ENCODE measurements around the gene GPC6. TPM values are rescaled to one million over a fixed set of nuclear protein-coding genes. Genes with fewer than 3 reads are reported as not detected.

Gene GPC6
- total and polyA plus RNA-seq, 4 donors, result 5.9 to 29.1 (median 18.2) TPM

DNA sequence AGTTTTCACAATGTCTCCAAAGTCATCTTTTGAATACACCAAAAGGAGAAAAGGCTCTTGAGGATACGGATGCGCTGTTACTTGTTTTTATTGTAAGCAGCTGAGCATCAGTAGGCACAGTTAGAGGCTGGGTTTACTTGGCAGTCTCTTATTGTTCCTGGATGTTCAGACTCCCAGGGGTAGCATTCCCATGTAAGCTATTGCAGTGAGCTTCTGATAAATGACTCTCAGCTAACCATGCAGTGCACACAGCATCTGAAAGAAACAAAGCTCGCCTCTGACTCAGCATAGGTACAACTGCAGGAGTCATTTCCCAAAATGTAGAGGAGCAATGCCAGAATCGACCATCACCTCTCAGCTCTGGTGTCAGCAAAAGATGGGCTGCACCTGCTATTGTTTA, 1168.1 kb downstream of the GPC6 start:
- no peak overlapping the region for H3K9ac ChIP-seq (ENCODE audit: low read depth in 1 of 2, low read length in 2 of 2)
- DNase-seq (ENCODE audit: low spot score), result no peak
- no peaks in the 10 kb centered on the region for H3K4me1 ChIP-seq (ENCODE audit: control insufficient read depth in 4 of 4, insufficient read depth in 4 of 4, low read length in 3 of 4)
- H3K9me3 ChIP-seq (ENCODE audit: control insufficient read depth in 4 of 4, low read length in 3 of 4), result no peaks in the 10 kb centered on the region
- no peak for TF ChIP-seq SP1 (IDR thresholded peaks at IDR 0.05)
- TF ChIP-seq, protein P1, sequence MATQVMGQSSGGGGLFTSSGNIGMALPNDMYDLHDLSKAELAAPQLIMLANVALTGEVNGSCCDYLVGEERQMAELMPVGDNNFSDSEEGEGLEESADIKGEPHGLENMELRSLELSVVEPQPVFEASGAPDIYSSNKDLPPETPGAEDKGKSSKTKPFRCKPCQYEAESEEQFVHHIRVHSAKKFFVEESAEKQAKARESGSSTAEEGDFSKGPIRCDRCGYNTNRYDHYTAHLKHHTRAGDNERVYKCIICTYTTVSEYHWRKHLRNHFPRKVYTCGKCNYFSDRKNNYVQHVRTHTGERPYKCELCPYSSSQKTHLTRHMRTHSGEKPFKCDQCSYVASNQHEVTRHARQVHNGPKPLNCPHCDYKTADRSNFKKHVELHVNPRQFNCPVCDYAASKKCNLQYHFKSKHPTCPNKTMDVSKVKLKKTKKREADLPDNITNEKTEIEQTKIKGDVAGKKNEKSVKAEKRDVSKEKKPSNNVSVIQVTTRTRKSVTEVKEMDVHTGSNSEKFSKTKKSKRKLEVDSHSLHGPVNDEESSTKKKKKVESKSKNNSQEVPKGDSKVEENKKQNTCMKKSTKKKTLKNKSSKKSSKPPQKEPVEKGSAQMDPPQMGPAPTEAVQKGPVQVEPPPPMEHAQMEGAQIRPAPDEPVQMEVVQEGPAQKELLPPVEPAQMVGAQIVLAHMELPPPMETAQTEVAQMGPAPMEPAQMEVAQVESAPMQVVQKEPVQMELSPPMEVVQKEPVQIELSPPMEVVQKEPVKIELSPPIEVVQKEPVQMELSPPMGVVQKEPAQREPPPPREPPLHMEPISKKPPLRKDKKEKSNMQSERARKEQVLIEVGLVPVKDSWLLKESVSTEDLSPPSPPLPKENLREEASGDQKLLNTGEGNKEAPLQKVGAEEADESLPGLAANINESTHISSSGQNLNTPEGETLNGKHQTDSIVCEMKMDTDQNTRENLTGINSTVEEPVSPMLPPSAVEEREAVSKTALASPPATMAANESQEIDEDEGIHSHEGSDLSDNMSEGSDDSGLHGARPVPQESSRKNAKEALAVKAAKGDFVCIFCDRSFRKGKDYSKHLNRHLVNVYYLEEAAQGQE (IDR thresholded peaks at IDR 0.05), result no peak
- TF ChIP-seq YY1 (IDR thresholded peaks at IDR 0.05), result no peak
- TF ChIP-seq, protein P2, sequence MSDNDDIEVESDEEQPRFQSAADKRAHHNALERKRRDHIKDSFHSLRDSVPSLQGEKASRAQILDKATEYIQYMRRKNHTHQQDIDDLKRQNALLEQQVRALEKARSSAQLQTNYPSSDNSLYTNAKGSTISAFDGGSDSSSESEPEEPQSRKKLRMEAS (IDR thresholded peaks at IDR 0.05), result no peak
- no peak for TF ChIP-seq RXRA (IDR thresholded peaks at IDR 0.05)
- TF ChIP-seq GABPA (IDR thresholded peaks at IDR 0.05 in 1 of 2, conservative IDR thresholded peaks at IDR 0.05 in 1 of 2), result no peak
- TF ChIP-seq, protein P3, sequence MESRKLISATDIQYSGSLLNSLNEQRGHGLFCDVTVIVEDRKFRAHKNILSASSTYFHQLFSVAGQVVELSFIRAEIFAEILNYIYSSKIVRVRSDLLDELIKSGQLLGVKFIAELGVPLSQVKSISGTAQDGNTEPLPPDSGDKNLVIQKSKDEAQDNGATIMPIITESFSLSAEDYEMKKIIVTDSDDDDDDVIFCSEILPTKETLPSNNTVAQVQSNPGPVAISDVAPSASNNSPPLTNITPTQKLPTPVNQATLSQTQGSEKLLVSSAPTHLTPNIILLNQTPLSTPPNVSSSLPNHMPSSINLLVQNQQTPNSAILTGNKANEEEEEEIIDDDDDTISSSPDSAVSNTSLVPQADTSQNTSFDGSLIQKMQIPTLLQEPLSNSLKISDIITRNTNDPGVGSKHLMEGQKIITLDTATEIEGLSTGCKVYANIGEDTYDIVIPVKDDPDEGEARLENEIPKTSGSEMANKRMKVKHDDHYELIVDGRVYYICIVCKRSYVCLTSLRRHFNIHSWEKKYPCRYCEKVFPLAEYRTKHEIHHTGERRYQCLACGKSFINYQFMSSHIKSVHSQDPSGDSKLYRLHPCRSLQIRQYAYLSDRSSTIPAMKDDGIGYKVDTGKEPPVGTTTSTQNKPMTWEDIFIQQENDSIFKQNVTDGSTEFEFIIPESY (IDR thresholded peaks at IDR 0.05), result no peak
- no peak for TF ChIP-seq RAD21 (IDR thresholded peaks at IDR 0.05)
- no peak for TF ChIP-seq HNF4A (conservative IDR thresholded peaks at IDR 0.05)
- TF ChIP-seq FOXA1 (IDR thresholded peaks at IDR 0.05), result no peak
- TF ChIP-seq, protein P4, sequence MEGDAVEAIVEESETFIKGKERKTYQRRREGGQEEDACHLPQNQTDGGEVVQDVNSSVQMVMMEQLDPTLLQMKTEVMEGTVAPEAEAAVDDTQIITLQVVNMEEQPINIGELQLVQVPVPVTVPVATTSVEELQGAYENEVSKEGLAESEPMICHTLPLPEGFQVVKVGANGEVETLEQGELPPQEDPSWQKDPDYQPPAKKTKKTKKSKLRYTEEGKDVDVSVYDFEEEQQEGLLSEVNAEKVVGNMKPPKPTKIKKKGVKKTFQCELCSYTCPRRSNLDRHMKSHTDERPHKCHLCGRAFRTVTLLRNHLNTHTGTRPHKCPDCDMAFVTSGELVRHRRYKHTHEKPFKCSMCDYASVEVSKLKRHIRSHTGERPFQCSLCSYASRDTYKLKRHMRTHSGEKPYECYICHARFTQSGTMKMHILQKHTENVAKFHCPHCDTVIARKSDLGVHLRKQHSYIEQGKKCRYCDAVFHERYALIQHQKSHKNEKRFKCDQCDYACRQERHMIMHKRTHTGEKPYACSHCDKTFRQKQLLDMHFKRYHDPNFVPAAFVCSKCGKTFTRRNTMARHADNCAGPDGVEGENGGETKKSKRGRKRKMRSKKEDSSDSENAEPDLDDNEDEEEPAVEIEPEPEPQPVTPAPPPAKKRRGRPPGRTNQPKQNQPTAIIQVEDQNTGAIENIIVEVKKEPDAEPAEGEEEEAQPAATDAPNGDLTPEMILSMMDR (IDR thresholded peaks at IDR 0.05; ENCODE audit: low read depth, low read length, missing input control), result no peak
- TF ChIP-seq FOXA2 (IDR thresholded peaks at IDR 0.05), result no peak
- TF ChIP-seq TAF1 (conservative IDR thresholded peaks at IDR 0.05), result no peak
- TF ChIP-seq, protein P5, sequence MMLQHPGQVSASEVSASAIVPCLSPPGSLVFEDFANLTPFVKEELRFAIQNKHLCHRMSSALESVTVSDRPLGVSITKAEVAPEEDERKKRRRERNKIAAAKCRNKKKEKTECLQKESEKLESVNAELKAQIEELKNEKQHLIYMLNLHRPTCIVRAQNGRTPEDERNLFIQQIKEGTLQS (IDR thresholded peaks at IDR 0.05), result no peak
- no peak for TF ChIP-seq HNF4G (IDR thresholded peaks at IDR 0.05)
- WGBS, result 92% methylated on average over 4 of the region's 4 CpGs
- no peak overlapping the region for H3K4me3 ChIP-seq (ENCODE audit: low read depth in 1 of 3, low read length in 3 of 3)
- H3K27ac ChIP-seq (ENCODE audit: low read depth in 1 of 2, low read length in 2 of 2), result no peak overlapping the region
- H3K27me3 ChIP-seq (ENCODE audit: control insufficient read depth in 4 of 4, insufficient read depth in 4 of 4, low read length in 3 of 4), result no peaks in the 10 kb centered on the region
- peaks cover 0 to 2% (median 0%) of the 10 kb centered on the region in 4 donors for H3K36me3 ChIP-seq (ENCODE audit: control insufficient read depth in 4 of 4, insufficient read depth in 3 of 4, low read depth in 1 of 4, low read length in 3 of 4)

DNA sequence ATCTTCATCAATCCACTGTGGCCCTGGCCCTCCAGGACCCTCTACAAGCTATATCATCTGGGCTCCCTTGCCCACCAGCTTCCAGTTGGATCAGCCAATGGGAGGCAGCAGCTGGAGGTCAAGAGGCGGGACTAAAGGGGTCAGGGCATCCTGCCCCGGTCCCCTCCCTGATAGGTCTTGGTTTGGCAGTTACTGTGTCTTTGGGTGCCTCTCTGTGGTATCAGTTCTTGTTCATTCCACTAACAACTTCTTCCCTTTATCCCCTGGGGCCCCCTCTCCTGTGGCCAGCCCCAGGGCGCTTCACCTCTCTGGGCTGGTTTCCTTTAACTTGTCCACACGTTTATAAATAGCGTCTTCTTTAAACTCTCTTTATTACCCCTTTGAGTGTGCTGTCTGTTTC, 1169.3 kb downstream of the GPC6 start:
- WGBS, result 91% methylated on average over 5 of the region's 5 CpGs
- TF ChIP-seq, protein P5 (IDR thresholded peaks at IDR 0.05), result no peak
- TF ChIP-seq NR2F2 (IDR thresholded peaks at IDR 0.05) (no peak), EGR1 (IDR thresholded peaks at IDR 0.05; ENCODE audit: low read depth in 2 of 2) (no peak), RXRA (IDR thresholded peaks at IDR 0.05) (no peak), FOXA1 (IDR thresholded peaks at IDR 0.05) (no peak), TAF1 (conservative IDR thresholded peaks at IDR 0.05) (no peak), RAD21 (IDR thresholded peaks at IDR 0.05) (no peak), JUND (IDR thresholded peaks at IDR 0.05) (no peak)
- TF ChIP-seq, protein P1 (IDR thresholded peaks at IDR 0.05), result no peak
- TF ChIP-seq, protein P2 (IDR thresholded peaks at IDR 0.05), result no peak
- TF ChIP-seq, protein P3 (IDR thresholded peaks at IDR 0.05), result no peak

More for the DNA sequence above, 1169.3 kb downstream of the GPC6 start:
- Histone ChIP-seq H3K4me3 (ENCODE audit: low read depth in 1 of 3, low read length in 3 of 3) (no peak overlapping the region), H3K9ac (ENCODE audit: low read depth in 1 of 2, low read length in 2 of 2) (no peak overlapping the region), H3K27me3 (ENCODE audit: control insufficient read depth in 4 of 4, insufficient read depth in 4 of 4, low read length in 3 of 4) (no peaks in the 10 kb centered on the region), H3K27ac (ENCODE audit: low read depth in 1 of 2, low read length in 2 of 2) (no peak overlapping the region), H3K36me3 (ENCODE audit: control insufficient read depth in 4 of 4, insufficient read depth in 3 of 4, low read depth in 1 of 4, low read length in 3 of 4) (peaks cover 0 to 2% (median 0%) of the 10 kb centered on the region in 4 donors), H3K9me3 (ENCODE audit: control insufficient read depth in 4 of 4, low read length in 3 of 4) (no peaks in the 10 kb centered on the region), H3K4me1 (ENCODE audit: control insufficient read depth in 4 of 4, insufficient read depth in 4 of 4, low read length in 3 of 4) (peaks cover 0 to 5% (median 2%) of the 10 kb centered on the region in 4 donors)
- no peak for DNase-seq (ENCODE audit: low spot score)

Measured in liver (tissue), 9 donors.